ENCODE results near the gene B3GNT3.
"Not testable (repeated sequence)": the region's sequence is repeated elsewhere in the genome, so short reads cannot be mapped to it uniquely, and the experiment has no call there.

The B3GNT3 gene

DNA sequence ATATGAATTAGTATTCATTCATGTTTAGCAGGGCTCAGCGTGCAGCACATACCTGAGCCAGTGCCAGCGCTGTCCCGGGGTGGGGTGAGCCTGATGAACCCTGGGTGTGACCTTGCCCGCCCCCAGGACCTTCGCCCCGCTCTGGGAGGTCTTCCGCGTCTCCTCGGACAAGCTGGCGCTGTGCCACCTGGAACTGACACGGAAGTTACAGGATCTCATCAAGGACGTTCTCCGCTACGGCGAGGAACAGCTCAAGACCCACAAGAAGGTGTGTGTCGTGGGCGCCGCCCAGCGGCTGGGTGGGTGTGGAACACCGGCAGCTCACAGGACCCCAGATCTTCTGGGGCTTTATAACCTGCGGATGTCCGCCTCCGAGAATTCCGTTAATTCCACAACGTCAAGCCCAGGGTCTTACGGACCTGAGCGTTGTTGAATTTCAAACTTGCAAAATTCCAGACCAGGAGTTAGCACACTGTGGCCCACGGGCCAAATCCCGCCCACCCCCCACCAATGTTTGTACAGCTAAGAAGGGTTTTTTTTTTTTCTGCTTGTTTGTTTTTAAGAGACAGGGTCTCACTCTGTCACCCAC lies 28.3 kb upstream of the B3GNT3 start:
- DNase-seq (ENCODE audit: low read depth) = peak; percentile 36
- TF ChIP-seq, protein P1, sequence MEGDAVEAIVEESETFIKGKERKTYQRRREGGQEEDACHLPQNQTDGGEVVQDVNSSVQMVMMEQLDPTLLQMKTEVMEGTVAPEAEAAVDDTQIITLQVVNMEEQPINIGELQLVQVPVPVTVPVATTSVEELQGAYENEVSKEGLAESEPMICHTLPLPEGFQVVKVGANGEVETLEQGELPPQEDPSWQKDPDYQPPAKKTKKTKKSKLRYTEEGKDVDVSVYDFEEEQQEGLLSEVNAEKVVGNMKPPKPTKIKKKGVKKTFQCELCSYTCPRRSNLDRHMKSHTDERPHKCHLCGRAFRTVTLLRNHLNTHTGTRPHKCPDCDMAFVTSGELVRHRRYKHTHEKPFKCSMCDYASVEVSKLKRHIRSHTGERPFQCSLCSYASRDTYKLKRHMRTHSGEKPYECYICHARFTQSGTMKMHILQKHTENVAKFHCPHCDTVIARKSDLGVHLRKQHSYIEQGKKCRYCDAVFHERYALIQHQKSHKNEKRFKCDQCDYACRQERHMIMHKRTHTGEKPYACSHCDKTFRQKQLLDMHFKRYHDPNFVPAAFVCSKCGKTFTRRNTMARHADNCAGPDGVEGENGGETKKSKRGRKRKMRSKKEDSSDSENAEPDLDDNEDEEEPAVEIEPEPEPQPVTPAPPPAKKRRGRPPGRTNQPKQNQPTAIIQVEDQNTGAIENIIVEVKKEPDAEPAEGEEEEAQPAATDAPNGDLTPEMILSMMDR (IDR thresholded peaks at IDR 0.05; ENCODE audit: low read depth, low read length, missing control alignments) = peak; percentile 86
- no peak overlapping the region for H3K4me3 ChIP-seq (ENCODE audit: low read depth, low read length)
- in situ Hi-C loops (cut with HindIII; ENCODE audit: low sequenced_read_pairs) = no loop called here

- TF ChIP-seq, protein P1 (IDR thresholded peaks at IDR 0.05; ENCODE audit: low read depth, low read length, missing control alignments) = no peak
- no peak for DNase-seq (ENCODE audit: low read depth)
- no peak overlapping the region for H3K4me3 ChIP-seq (ENCODE audit: low read depth, low read length)
- in situ Hi-C loops (cut with HindIII; ENCODE audit: low sequenced_read_pairs) = no loop called here
Measured at GRCh38 chr19:17767559-17767958, 27.4 kb upstream of the B3GNT3 start.

GRCh38 chr19:17770613-17771012 lies 24.3 kb upstream of the B3GNT3 start:
- DNase-seq (ENCODE audit: low read depth) = no peak
- H3K4me3 ChIP-seq (ENCODE audit: low read depth, low read length) = no peak overlapping the region
- in situ Hi-C loops (cut with HindIII; ENCODE audit: low sequenced_read_pairs) = no loop called here
- TF ChIP-seq, protein P1 (IDR thresholded peaks at IDR 0.05; ENCODE audit: low read depth, low read length, missing control alignments) = no peak

DNA sequence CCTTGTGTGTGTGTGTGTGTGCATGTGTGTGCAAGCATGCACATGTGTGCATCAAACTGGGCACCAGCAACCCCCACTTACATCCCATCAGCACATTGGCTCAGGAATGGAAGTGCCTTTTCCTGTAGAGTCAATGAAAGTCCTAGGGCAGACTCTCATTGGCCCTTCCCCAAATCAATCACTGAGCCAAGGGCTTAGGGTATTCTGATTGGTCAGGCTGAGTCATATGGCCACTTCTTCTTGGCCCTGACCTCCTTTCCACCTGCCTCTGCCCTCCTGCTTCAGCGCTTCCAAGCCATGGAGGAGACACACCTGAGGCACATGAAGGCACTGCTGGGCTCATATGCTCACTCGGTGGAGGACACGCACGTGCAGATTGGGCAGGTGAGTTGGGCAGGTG lies 22.8 kb upstream of the B3GNT3 start:
- H3K4me3 ChIP-seq (ENCODE audit: low read depth, low read length) = no peak overlapping the region
- no peak for DNase-seq (ENCODE audit: low read depth)
- in situ Hi-C loops (cut with HindIII; ENCODE audit: low sequenced_read_pairs) = no loop called here
- TF ChIP-seq, protein P1 (IDR thresholded peaks at IDR 0.05; ENCODE audit: low read depth, low read length, missing control alignments) = no peak

DNA sequence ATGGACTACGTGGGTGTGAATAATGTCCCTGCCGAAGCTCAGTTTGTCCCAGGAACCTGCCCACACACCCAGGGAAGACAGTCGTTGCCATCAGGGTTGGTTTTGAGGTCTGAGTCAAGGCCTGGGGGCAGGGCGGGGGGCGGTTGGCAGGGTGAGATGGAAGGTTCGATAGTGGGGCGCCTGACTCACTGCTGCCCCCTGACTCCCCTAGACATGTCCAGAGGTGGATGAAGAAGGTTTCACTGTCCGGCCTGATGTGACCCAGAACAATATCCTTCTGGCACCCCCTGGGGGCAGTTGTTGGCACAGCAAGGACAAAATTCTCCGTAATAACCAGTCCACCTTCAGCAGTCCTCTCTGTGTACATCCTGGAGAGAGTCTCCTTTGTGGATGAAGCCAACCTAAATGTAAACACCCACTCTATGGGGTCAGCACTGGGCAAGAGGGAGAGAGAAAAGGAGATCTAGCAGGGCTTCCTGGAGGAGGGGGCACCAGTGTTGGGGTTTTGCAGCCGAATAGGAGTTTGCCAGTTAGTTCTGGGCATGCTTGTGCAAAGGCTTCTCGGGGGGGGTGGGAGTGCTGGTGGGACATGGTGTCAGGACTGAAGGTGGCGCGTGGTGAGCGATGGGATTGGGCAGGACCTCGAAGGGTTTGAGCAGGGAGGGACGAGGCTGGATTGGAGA lies 19.6 kb upstream of the B3GNT3 start:
- DNase-seq (ENCODE audit: low read depth) = no peak
- in situ Hi-C loops (cut with HindIII; ENCODE audit: low sequenced_read_pairs) = no loop called here
- H3K4me3 ChIP-seq (ENCODE audit: low read depth, low read length) = no peak overlapping the region
- TF ChIP-seq, protein P1 (IDR thresholded peaks at IDR 0.05; ENCODE audit: low read depth, low read length, missing control alignments) = peak; percentile 54

DNA sequence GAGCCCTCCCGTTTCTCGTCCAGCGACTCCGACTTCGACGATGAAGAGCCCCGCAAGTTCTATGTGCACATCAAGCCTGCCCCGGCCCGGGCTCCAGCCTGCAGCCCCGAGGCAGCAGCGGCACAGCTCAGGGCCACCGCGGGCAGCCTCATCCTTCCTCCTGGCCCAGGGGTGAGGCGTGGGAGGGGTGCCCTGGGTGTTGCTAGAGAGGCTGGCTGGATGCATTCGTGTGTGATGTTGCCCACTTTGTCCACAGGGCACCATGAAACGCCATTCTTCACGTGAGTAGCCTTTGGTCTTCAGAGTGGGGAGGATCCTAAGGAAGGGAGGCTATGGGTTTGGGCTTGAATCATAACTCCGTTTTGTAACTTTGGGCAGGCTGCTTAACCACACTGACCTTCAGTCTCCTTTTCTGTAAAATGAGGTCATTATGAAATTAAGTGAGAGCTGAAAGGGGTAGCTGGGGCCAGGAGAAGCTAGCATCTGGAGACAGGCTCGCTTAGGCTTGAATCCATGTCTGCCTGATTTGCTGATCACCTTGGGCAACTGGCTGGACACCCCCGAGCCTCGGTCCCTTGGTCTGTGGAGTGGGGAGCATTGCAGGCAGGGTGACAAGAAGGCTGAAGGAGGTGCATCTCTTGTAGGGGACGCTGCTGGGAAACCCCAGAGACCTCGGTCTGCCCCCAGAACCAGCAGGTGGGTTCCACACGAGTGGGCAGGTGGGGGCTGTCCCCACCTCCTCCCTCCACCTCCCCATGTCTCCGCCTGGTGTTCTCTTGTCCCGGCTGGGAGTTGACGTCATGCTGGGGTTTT lies 18.7 kb upstream of the B3GNT3 start:
- in situ Hi-C loops (cut with HindIII; ENCODE audit: low sequenced_read_pairs) = no loop called here
- DNase-seq (ENCODE audit: low read depth) = no peak
- H3K4me3 ChIP-seq (ENCODE audit: low read depth, low read length) = no peak overlapping the region
- TF ChIP-seq, protein P1 (IDR thresholded peaks at IDR 0.05; ENCODE audit: low read depth, low read length, missing control alignments) = no peak

GRCh38 chr19:17777840-17778239 lies 17.1 kb upstream of the B3GNT3 start:
- DNase-seq (ENCODE audit: low read depth); H3K4me3 ChIP-seq (ENCODE audit: low read depth, low read length); in situ Hi-C loops (cut with HindIII; ENCODE audit: low sequenced_read_pairs): not testable (repeated sequence)

Measured in astrocyte of the cerebellum (primary cell).